Measurements from ENCODE around the gene SLC19A1.

SLC19A1 gene

GRCh38 chr21:45525153-45525909 lies 16.9 kb downstream of the SLC19A1 start:
- Histone ChIP-seq H3K4me2 (ENCODE audit: low read length) (no peak overlapping the region), H3K4me1 (ENCODE audit: control insufficient read depth, insufficient read depth, low read length) (no peaks in the 10 kb centered on the region), H3K9ac (ENCODE audit: low read depth, low read length) (no peak overlapping the region), H3K36me3 (ENCODE audit: insufficient read depth, low read length) (peaks cover 31% of the 10 kb centered on the region), H3K4me3 (ENCODE audit: low read length) (no peak overlapping the region), H3K27me3 (ENCODE audit: control insufficient read depth, insufficient read depth, low read length) (no peaks in the 10 kb centered on the region), H3K9me3 (replicated peaks; ENCODE audit: low read length) (no peaks in the 10 kb centered on the region)

DNA sequence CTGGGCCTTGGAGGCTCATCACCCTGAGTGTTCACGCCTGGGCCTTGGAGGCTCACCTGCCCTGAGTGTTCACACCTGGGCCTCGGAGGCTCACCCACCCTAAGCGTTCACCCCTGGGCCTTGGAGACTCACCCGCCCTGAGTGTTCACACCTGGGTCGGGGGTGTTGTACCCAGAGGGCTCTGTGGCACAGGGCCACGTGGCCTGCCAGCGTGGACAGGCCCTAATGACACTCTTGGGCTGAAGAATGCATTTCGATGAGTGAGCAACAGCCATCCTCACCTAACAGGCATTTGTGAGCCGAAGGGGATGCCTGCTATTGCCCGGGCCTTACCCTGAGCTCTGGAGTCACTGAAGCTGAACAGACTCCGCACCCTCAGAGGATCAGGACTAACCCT lies 17.5 kb downstream of the SLC19A1 start:
- Histone ChIP-seq H3K36me3 (ENCODE audit: insufficient read depth, low read length) (peaks cover 26% of the 10 kb centered on the region), H3K4me1 (ENCODE audit: control insufficient read depth, insufficient read depth, low read length) (no peaks in the 10 kb centered on the region), H3K9me3 (replicated peaks; ENCODE audit: low read length) (peaks cover under 1% of the 10 kb centered on the region), H3K9ac (ENCODE audit: low read depth, low read length) (no peak overlapping the region), H3K4me3 (ENCODE audit: low read length) (no peak overlapping the region), H3K4me2 (ENCODE audit: low read length) (no peak overlapping the region), H3K27me3 (ENCODE audit: control insufficient read depth, insufficient read depth, low read length) (no peaks in the 10 kb centered on the region)

DNA sequence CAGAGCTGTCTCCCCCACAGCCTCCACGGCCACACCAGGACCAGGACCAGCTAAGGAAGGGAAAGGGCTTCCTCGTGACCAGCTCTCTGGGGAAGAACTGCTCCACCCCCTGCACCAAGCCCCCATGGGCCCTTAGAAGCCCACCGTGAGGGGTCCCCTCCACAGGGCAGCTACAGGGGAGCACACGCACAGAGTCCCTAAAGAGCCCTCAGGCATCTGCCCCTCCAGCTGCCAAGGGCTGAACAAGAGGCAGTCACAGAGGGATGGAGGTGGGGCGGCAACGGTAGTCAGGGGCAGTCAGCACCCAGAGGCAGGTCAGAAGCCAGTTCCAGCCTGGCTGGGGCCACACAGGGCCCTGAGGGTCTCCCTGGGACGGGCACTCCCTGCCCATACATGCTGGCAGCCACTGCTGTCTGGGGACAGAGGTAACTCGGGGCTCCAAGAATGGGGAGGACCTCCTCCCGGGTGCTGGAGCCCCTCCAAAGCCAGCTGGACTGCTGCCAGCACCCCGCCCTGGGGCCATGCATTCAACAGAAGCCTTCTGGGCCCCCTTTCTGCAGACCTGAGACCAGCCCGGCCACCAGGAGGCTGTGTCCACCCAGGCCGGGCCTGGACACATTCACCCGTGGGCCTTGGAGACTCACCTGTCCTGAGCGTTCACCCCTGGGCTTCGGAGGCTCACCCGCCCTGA lies 18.7 kb downstream of the SLC19A1 start:
- H3K9ac ChIP-seq (ENCODE audit: low read depth, low read length) = no peak overlapping the region

GRCh38 chr21:45522986-45523385 lies 19.3 kb downstream of the SLC19A1 start:
- no peak overlapping the region for H3K4me3 ChIP-seq (ENCODE audit: low read length)
- no peak overlapping the region for H3K4me2 ChIP-seq (ENCODE audit: low read length)
- no peaks in the 10 kb centered on the region for H3K4me1 ChIP-seq (ENCODE audit: control insufficient read depth, insufficient read depth, low read length)
- H3K9ac ChIP-seq (ENCODE audit: low read depth, low read length) = no peak overlapping the region
- no peaks in the 10 kb centered on the region for H3K27me3 ChIP-seq (ENCODE audit: control insufficient read depth, insufficient read depth, low read length)
- H3K9me3 ChIP-seq (replicated peaks; ENCODE audit: low read length) = peaks cover 9% of the 10 kb centered on the region
- peaks cover 19% of the 10 kb centered on the region for H3K36me3 ChIP-seq (ENCODE audit: insufficient read depth, low read length)

More for the DNA sequence above, 18.7 kb downstream of the SLC19A1 start:
- Histone ChIP-seq H3K4me1 (ENCODE audit: control insufficient read depth, insufficient read depth, low read length) (no peaks in the 10 kb centered on the region), H3K4me3 (ENCODE audit: low read length) (no peak overlapping the region), H3K36me3 (ENCODE audit: insufficient read depth, low read length) (peaks cover 19% of the 10 kb centered on the region), H3K9me3 (replicated peaks; ENCODE audit: low read length) (peaks cover 9% of the 10 kb centered on the region), H3K27me3 (ENCODE audit: control insufficient read depth, insufficient read depth, low read length) (no peaks in the 10 kb centered on the region), H3K4me2 (ENCODE audit: low read length) (no peak overlapping the region)

GRCh38 chr21:45522381-45522780 lies 19.9 kb downstream of the SLC19A1 start:
- H3K36me3 ChIP-seq (ENCODE audit: insufficient read depth, low read length) = peaks cover 19% of the 10 kb centered on the region
- H3K9ac ChIP-seq (ENCODE audit: low read depth, low read length) = no peak overlapping the region
- no peaks in the 10 kb centered on the region for H3K4me1 ChIP-seq (ENCODE audit: control insufficient read depth, insufficient read depth, low read length)
- H3K4me3 ChIP-seq (ENCODE audit: low read length) = no peak overlapping the region
- H3K27me3 ChIP-seq (ENCODE audit: control insufficient read depth, insufficient read depth, low read length) = no peaks in the 10 kb centered on the region
- no peak overlapping the region for H3K4me2 ChIP-seq (ENCODE audit: low read length)
- H3K9me3 ChIP-seq (replicated peaks; ENCODE audit: low read length) = peaks cover 9% of the 10 kb centered on the region

- Histone ChIP-seq H3K9ac (ENCODE audit: low read depth, low read length) (no peak overlapping the region), H3K9me3 (replicated peaks; ENCODE audit: low read length) (peaks cover 9% of the 10 kb centered on the region), H3K4me2 (ENCODE audit: low read length) (no peak overlapping the region), H3K27me3 (ENCODE audit: control insufficient read depth, insufficient read depth, low read length) (no peaks in the 10 kb centered on the region), H3K4me1 (ENCODE audit: control insufficient read depth, insufficient read depth, low read length) (no peaks in the 10 kb centered on the region), H3K36me3 (ENCODE audit: insufficient read depth, low read length) (peaks cover 19% of the 10 kb centered on the region), H3K4me3 (ENCODE audit: low read length) (no peak overlapping the region)
These were observed 21.0 kb downstream of the SLC19A1 start for GRCh38 chr21:45521241-45521640.

- H3K27me3 ChIP-seq (ENCODE audit: control insufficient read depth, insufficient read depth, low read length) = no peaks in the 10 kb centered on the region
- H3K4me2 ChIP-seq (ENCODE audit: low read length) = no peak overlapping the region
- H3K9me3 ChIP-seq (replicated peaks; ENCODE audit: low read length) = peaks cover 9% of the 10 kb centered on the region
- no peak overlapping the region for H3K9ac ChIP-seq (ENCODE audit: low read depth, low read length)
- no peaks in the 10 kb centered on the region for H3K4me1 ChIP-seq (ENCODE audit: control insufficient read depth, insufficient read depth, low read length)
- H3K36me3 ChIP-seq (ENCODE audit: insufficient read depth, low read length) = peaks cover 19% of the 10 kb centered on the region
- no peak overlapping the region for H3K4me3 ChIP-seq (ENCODE audit: low read length)
These were observed 23.1 kb downstream of the SLC19A1 start for GRCh38 chr21:45519182-45519581.

GRCh38 chr21:45518742-45519141 lies 23.5 kb downstream of the SLC19A1 start:
- H3K4me2 ChIP-seq (ENCODE audit: low read length) = no peak overlapping the region
- H3K27me3 ChIP-seq (ENCODE audit: control insufficient read depth, insufficient read depth, low read length) = no peaks in the 10 kb centered on the region
- no peak overlapping the region for H3K4me3 ChIP-seq (ENCODE audit: low read length)
- peaks cover 18% of the 10 kb centered on the region for H3K36me3 ChIP-seq (ENCODE audit: insufficient read depth, low read length)
- H3K9me3 ChIP-seq (replicated peaks; ENCODE audit: low read length) = peaks cover 9% of the 10 kb centered on the region
- H3K9ac ChIP-seq (ENCODE audit: low read depth, low read length) = no peak overlapping the region
- H3K4me1 ChIP-seq (ENCODE audit: control insufficient read depth, insufficient read depth, low read length) = no peaks in the 10 kb centered on the region

DNA sequence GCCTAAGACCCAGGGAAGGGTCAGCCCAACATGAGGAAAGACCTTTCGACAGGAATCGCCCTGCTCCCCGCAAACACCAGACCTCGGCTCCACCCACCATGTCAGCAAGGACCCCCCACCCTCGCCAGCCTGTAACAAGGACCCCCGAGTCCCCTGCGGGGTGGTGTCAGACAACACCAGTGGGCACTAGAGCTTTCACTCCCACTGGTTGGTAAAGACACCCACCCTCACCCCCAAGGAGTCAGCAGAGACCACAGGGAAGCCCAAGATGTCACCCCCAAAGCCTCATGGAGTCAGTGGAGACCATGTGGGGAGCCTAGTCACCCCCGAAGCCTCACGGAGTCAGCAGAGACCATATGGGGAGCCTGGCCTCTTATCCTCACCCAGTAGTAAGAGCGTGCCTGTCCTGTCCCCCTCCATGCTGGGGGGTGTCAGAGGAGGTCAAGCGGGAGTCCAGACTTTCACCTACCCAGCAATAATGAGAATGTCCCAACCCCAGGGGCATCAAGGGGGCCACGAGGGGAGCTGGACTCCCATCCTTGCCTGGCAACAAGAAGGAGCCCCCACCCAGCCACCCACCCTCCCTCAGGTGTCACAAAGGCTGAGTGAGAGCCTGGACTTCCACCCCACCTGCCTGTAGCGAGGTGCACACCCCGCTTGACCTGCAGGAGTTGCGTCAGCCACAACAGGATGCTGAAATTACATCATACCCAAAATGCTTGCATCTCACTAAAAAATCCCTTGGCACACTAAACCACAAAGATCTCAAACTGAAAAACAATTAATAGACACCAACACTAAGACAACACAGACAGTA lies 24.8 kb downstream of the SLC19A1 start:
- Histone ChIP-seq H3K9me3 (replicated peaks; ENCODE audit: low read length) (peaks cover 9% of the 10 kb centered on the region), H3K4me3 (ENCODE audit: low read length) (no peak overlapping the region), H3K36me3 (ENCODE audit: insufficient read depth, low read length) (peaks cover 8% of the 10 kb centered on the region)

GRCh38 chr21:45516671-45517151 lies 25.5 kb downstream of the SLC19A1 start:
- Histone ChIP-seq H3K9me3 (replicated peaks; ENCODE audit: low read length) (peaks cover 9% of the 10 kb centered on the region), H3K4me1 (ENCODE audit: control insufficient read depth, insufficient read depth, low read length) (no peaks in the 10 kb centered on the region), H3K27me3 (ENCODE audit: control insufficient read depth, insufficient read depth, low read length) (no peaks in the 10 kb centered on the region), H3K36me3 (ENCODE audit: insufficient read depth, low read length) (peaks cover 3% of the 10 kb centered on the region), H3K4me3 (ENCODE audit: low read length) (no peak overlapping the region), H3K4me2 (ENCODE audit: low read length) (no peak overlapping the region), H3K9ac (ENCODE audit: low read depth, low read length) (no peak overlapping the region)

More for the DNA sequence above, 24.8 kb downstream of the SLC19A1 start:
- Histone ChIP-seq H3K4me2 (ENCODE audit: low read length) (no peak overlapping the region), H3K9ac (ENCODE audit: low read depth, low read length) (no peak overlapping the region), H3K27me3 (ENCODE audit: control insufficient read depth, insufficient read depth, low read length) (no peaks in the 10 kb centered on the region), H3K4me1 (ENCODE audit: control insufficient read depth, insufficient read depth, low read length) (no peaks in the 10 kb centered on the region)

GRCh38 chr21:45516071-45516670 lies 26.1 kb downstream of the SLC19A1 start:
- peaks cover 3% of the 10 kb centered on the region for H3K36me3 ChIP-seq (ENCODE audit: insufficient read depth, low read length)
- H3K9me3 ChIP-seq (replicated peaks; ENCODE audit: low read length) = peaks cover 9% of the 10 kb centered on the region
- H3K4me2 ChIP-seq (ENCODE audit: low read length) = no peak overlapping the region
- H3K4me3 ChIP-seq (ENCODE audit: low read length) = no peak overlapping the region
- H3K4me1 ChIP-seq (ENCODE audit: control insufficient read depth, insufficient read depth, low read length) = no peaks in the 10 kb centered on the region
- no peaks in the 10 kb centered on the region for H3K27me3 ChIP-seq (ENCODE audit: control insufficient read depth, insufficient read depth, low read length)
- H3K9ac ChIP-seq (ENCODE audit: low read depth, low read length) = no peak overlapping the region

Data from skeletal muscle satellite cell (primary cell).